HG02852 (cell line): Measurements from ENCODE around the gene IRX4.

ENCODE experiments used
- ATAC-seq: cut with Tn5 transposase; IDR thresholded peaks from one replicate; pipeline ENCODE4 v1.9.1; 2021; ENCODE audit warnings: mild to moderate bottlenecking, moderate library complexity; ENCODE audit not compliant: unreplicated experiment

IRX4 gene

DNA sequence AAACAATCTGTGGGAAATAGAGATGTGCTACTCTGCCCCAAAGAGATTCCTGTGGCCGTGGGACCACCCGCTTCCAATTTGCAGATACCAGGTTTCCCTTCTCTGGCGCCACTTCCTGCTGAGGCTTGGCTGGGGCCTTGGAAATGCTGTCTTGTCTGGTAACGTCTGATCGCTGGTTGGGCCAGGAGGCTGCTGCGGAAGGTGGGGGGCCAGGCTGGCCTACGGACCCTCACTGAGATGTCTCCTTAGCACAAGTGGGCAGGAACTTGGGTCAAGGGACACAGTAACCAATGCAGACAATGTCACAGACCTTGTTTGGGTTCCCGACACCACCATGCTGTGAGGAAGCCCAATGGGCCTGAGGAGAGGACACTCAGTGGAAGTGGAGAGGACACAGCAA, 31.7 kb upstream of the IRX4 start:
- no peak for ATAC-seq

DNA sequence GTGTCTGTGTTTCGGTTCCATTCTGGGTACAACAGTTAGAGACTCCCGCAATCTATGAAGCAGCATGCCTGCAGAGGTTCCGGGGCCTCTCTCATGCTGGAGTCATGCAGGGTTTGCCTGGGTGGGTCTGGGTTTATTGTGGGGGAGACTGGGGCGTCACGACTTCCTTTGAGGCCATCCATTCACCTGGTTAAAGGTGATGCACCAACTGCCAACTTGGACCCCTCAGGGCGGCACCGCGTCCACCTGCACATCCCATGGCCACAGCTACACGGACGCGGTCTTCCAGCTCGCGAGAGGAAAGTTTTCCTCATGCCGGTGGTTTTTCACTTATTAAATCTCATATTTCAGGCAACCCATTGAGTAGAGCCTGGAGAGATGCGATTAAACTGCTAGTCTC, 30.9 kb upstream of the IRX4 start:
- no peak for ATAC-seq

DNA sequence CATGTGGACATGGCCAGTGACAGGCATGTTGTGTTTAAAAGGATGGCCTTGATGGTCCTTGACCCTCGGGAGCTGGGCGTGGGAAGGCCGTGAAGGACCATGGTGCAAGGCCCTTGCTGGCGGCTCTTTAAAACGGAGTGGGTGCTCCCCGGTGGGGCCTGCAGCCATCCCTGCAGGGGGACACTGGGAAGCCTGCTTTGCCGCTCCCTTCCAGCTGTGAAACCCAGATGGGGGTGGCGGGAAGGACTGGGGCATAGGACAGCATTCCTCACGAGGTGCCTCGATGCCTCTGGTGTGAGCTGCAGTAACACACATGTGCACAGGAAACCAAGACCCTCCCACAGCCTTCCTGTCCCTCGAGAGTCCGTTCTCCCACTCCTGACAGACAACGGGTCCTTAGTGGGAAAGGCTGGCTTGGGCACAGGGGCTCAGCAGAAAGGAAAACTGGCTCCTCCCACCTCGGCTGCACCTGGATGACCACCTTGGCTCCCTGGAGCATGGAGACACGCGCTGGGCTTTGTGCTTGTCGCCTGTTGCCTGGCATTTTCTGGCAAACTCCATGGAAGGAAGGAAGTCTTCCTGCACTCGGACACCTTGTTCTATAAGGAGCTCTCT, 30.3 kb upstream of the IRX4 start:
- ATAC-seq = no peak

DNA sequence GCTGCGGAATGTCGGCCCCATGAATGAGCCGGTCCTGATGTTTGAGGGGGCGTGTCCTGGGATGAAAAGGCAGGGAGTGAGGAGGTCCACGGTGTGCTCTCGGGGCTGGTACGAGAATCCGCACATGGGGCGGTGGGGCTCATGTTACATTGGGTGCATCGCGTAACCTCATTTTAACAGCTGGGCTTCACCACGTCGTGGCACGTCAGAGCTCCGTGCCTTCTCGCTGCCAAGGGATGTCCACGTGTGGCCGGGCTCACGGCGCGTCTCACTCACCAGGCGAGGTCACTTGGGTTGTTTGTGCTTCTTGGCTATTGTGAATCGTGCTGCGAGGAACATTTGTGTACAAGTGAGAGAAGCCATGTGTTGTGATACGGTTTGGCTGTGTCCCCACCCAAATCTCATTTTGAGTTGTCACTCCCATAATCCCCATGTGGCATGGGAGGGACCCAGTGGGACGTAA, 29.1 kb upstream of the IRX4 start:
- no peak for ATAC-seq

DNA sequence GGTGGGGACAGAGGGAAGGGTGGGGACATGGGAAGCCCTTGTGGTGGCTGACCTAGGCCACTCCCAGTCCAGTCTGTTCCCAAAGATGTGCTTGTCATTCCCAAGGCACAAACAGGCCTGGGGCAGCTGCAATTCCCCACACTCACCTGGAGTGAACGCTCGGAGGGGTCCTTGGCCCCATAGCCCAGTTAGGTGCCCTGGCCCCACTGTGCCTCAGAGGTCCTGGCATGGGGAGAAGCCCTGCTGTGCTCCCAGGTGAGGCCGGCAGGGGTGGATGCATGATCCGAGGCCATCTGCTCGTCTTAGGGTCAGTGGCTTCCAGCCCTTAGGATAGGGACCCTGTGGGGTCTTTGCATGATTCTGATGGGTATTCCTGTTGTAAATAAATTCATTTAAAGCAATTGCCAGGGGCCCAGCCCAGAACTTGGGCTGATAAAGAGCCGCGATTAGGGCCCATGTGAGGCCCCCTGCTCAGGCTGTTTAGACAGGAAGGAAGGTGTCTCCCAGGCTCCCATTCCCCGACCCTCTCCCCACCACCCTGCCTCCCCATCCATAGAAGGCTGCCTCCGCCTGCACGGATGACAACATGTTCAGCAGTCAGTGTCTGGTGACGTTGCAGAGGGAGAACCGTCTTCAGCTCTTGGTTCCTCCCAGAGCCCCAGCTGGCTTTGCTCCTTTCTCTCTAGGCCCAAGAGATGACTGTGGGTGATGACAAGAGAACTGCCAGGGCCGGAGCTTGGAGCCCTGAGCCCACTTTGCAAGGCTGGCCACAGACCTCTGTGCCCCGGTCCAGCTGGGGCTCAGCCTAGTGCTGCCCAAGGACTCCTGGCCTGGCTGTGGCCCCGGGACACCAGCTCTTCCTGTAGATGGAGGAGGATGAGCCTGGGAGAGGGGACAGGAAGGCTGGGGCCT, 28.4 kb upstream of the IRX4 start:
- ATAC-seq = no peak

DNA sequence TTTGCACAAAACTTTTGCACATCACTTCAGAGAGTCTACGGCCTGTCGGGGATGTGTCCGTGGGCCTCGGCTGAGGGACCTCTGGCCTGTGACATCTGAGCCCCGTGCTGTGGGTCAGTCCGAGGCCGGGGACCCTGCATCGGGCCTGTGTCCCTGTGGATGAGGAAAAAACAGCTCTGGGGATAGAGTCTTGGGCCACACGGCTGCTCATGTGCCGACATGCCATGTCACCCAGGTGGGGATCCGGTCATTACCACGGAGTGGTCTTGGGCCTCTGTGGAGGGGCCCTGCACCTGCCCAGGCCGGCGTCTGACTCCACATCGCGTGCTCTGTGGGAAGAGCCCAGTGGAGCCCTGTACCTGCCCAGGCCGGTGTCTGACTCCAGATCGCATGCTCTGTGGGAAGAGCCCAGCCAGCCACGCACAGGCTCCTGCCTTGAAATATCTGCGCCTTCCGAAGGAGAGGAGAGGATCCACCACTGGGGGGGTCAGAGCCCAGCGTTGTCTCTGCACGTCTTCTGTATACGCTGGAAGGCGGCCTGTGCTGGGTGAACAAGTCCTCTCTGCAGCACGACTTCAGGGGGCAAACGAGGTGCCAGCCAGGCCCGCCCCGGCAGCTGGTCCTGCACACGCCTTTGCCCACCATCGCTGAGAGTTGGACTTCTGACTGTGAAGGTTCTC, 27.5 kb upstream of the IRX4 start:
- ATAC-seq = no peak

DNA sequence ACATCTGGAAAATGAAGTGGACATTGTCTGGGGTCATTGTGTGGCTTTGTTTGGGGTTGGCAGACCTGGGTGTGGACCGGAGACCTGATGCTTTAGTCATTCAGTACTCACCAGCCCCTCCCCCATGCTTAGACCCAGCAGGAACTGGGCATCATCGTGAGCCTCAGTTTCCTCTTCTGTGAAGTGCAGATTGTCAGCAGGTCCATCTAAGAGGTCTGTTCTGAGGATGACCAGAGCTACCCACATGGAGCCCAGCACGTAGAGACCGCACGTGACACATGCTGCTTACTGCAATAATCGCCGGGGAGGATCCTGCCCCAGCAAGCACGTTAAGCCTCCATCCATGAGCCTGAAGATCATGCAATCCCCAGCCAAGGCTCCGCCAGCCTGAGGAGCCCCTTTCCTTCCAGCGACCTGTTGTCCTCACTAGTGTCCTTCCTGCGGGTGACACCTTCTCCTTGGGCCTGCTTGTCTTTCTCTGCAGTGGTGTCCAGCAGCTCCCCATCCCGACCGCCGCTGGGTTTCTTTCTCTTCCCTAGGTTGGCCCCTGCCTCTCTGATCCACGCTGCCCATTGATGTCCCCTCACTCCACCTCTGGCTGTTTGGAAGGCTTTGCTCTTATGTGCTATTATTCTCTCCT, 26.7 kb upstream of the IRX4 start:
- ATAC-seq = no peak

DNA sequence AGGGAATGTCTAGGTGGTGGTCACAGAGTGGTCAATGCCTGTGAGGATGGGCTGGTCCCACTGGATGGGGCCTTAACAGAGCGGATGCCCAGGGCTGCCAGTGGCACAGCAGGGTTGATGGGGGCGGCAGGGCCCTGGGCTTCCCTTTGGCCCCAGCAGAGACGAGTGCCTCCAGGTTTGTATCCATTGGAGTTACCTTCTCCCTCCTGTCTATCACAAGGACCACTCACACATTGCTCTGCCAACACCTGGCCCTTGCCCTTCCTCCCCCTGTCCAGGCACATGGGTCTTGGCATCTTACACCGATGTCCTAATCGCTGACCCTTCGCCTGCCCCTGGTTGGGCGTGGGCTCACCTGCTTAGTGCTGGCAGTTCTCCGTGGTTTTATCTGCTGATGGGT, 26.2 kb upstream of the IRX4 start:
- ATAC-seq = no peak

DNA sequence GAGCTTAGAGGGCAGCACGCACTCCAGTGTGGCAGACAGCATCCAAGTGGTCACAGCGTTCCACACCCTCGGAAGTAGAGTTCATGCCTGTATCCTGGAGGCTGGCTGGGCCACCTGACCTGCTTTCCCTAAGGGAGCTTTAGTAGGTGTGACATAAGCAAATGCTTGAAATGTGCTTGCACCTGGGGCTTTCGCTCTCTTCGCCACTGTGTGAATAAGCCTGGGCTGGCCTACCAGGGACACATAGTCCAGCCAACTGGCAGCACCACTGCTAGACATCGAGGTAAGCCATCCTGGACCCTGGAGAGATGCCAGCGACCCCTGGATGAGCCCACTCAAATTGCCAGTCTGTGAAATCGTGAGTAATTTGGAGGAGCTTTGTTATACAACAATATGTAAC, 24.9 kb upstream of the IRX4 start:
- no peak for ATAC-seq

DNA sequence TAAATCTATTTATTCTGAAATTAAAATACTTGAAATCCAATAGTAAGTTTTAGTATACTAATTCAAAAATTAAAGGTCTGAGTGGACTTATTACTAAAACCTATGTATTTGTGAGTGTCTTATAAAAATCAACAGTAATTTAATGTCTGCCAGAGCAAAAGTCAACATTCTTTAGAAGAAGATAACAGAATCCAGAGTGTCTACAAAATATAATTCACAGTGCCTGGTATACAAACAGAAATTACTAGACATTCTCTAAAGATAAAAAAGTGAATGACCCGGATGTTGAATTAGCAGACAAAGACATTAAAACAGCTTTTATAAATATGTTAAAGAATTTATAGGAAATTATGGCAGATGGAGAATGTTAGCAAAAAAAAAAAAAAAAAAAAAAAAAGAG, 22.4 kb upstream of the IRX4 start:
- no peak for ATAC-seq

DNA sequence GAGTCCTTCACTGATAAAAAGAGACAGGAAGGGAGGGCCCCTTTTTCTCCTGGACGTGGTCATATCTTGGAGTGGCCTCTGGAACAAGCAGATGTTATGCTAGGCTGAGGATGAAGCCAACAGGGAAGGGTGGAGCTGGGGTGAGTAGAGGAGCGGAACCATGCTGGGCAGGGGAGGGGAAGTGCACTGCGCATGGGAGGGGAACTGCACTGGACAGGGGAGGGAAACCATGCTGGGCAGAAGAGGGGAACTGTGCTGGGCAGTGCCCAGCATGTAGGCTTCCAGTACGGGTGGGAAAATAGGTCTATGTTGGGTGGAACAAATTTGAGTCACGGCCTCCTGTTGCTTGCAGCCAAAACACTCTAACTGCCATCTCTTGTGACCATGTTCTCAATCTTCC, 19.3 kb upstream of the IRX4 start:
- no peak for ATAC-seq

DNA sequence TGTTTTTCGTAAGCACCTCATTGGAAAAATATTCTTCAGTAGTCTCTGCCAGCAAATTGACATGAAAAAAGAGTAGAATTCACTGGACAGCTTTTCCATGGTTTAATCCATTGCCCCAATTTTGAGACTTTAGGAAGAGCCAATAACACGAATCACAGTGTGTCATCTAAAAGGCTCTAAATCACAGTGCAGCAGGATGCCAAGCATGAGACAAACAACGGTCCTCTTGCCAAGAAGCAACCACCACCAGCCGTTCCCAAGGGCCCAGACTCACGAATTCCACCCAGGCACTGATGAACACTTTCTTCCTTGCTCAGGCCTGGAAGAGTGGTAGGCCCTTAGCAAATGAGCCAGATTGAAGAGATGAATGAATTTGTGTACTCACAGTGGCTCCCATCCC, 18.3 kb upstream of the IRX4 start:
- no peak for ATAC-seq

DNA sequence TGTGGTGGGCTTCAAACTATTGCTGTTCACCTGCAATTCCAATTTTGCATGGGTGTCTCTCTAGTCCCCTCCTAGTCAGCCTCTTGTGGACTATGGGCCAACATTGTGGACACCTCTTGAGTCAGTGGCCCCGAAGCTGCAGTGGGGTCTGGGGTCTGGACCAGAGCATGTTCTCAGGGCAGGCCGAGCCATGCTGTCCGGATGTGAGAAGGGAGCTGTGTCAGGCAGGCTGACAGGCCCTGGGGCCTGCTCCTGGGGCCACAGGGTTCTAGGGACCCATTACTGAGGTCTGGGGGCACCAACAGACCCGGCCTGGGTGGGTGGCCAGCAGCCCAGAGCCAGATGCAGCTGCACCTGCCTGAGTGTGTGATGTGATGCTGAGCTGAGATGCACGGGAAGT, 16.5 kb upstream of the IRX4 start:
- no peak for ATAC-seq

DNA sequence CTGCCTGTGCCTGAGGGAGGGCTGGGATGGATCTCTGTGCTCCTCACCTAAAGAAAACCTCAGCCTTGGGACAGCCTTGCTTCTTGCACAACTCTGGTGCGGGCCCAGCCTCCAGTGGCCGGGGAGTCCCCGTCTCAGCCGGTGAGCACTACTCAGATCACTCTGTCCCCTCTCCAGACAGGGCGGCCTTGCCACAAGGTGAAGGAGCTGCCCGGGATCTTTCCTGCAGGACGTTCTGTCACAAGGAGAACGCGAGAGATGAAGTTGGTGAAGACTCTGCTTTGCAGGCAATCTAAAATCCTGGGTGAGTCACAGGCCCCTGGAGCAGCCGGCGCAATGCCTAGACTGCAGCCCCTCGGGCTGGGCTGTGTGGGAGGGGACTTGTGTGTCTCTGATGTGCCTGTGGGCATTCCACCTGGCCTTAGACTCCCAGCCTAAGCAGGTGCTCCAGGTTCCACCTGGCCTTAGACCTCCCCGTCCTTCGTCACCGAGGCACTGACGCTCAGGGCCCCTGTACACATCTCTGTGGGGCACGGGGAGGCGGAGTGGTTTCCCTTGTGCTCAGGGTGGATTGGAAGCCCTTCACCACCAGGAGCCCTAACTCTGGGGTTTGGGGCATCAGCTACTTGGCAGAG, 15.2 kb upstream of the IRX4 start:
- ATAC-seq = no peak

DNA sequence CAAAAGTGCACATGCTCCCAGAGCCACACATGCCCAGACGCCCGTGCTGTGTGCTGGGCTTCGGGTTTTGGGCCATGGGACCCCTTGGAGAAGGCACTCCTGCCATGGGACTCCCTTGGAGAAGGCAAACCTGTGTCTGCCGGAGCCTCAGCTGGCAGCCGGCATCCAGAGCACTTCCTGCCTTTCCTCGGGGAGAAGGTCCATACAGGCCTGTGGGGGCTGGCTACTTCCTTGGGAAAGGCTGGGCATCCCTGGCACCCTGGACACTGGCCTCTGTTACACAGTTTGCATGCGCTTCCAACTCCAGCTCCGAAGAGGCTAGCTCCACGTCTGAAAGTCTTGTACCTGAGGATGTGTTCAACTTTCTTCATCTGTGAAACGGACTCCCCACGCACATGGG, 14.7 kb upstream of the IRX4 start:
- ATAC-seq = no peak

DNA sequence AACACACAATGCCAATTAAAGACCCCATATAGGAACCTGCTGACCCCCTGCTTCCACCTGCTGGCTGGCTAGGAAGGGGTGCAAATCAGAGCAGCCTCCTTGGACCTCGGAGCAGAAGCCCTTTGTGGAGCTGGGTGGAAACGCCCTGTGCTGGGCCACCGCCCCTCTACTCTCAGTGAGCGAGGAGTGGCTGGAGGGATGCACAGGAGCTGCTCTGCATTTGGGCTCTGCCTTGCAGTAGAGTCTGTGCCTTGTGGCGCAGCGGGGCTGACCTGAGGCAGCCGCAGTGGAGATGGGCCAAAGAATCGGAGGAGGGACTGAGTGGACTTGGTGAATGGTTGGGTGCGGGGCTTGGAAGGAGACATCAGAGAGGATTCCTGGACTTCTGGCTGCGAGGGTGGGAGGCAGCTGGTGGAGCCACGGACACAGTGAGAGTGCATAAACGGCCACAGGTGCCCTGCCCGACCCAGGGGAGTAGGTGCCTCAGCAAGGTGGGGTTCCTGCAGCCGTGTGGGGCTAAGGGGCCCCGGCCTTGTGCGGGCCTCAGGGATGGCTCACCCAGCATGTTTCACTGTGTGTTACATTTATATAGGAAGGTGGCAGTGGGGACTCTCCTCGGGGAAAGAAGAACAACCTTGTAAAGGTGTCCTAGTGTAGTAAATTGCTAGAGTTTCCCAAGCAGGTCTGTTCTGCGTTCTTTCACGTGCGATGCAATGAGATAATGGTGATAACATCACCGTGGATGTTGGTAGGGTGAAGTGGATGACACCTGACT, 14.1 kb upstream of the IRX4 start:
- no peak for ATAC-seq

DNA sequence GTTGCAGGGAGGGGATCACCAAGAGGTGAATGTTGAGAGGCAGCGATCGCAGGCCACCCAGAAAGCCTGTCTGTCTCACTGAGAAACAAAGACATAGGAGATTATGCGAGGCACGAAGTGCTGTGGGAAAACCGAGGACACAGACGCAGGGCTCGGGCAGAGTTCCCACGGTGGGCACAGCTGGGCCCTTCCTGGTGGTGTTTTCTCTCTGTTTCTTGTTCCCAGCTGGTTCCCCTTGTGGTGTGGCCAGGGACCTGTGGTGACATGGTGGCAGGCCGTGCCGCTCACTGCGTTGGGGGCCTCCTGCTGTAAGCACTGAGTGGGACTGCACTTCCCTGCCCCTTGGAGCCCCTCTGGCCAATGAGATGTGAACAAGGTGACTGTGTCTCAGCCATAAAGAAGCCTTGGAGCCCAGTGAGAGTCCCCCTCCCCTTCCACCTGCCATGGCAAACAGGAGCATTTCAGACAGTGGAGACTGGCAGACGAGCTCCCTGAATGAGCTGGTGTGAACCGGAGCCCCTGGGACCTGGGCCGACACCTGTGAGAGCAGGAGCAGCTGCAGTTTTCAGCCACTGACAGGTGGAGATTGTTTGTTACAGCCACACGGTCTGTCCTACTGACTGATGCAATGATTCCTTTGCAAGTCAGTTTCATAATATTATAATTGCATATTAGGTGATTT, 13.2 kb upstream of the IRX4 start:
- ATAC-seq = no peak

DNA sequence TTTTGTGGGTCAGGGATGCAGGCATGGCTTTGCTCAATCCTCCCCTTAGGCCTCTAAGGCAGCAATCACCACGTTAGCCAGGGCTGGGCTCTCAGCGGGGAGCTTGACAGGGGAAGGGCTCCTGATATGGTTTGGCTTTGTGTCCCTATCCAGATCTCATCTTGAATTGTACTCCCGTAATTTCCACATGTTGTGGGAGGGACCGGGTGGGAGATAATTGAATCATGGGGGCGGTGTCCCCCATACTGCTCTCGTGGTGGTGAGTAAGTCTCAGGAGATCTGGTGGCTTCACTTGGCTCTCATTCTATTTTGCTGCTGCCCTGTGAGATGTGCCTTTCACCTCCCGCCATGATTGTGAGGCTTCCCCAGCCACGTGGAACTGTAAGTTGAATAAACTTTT, 11.5 kb upstream of the IRX4 start:
- no peak for ATAC-seq

DNA sequence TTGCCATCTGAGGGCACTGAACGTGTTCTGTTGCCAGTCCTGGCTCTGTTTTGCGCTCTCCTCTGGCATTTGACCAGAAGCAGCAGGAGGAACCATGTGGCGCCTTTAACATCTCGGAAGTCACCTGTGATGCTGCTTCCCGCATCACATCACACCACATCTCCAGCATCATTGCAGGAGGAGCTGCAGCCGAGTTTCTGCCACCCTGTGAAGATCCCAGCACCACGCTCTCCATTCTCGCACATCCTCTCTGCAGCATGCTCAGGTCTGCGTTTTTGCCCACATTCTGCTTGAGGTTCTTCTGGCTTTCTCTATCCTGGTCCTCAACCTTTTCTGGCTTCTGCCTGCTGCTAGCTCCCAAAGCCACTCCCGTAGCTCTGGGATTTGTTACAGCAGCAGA, 11.0 kb upstream of the IRX4 start:
- ATAC-seq = no peak
